OCI-LY7 (cell line): Measurements from ENCODE around the gene OR1F1. TPM values are rescaled to one million over a fixed set of nuclear protein-coding genes. Genes with fewer than 3 reads are reported as not detected.

Experiments
- BruUV-seq: library from RNA; stranded (reverse); fragments of 400-500 nt; replicated peaks from 2 replicates; lab custom pipeline; 2021; lab: Mats Ljungman, UMichigan
- CTCF ChIA-PET: fragments of 300-600 bp; sonication (Branson Sonifier 250); formaldehyde crosslinking; loops from one replicate; lab custom pipeline; 2022; ENCODE audit warnings: antibody characterized with exemption; ENCODE audit not compliant: unreplicated experiment; lab: Charles Lee
- POLR2A ChIA-PET: fragments of 300-600 bp; sonication (Branson Sonifier 250); formaldehyde crosslinking; loops from one replicate; lab custom pipeline; 2022; ENCODE audit warnings: antibody characterized with exemption; lab: Charles Lee
- DNase-seq: peaks from one replicate; pipeline ENCODE4 v3.0.0-alpha.2; 2015; ENCODE audit warnings: low spot score
- H2AFZ ChIP-seq: fragments of 200-600 bp; sonication (generic), shearing (Covaris generic); 2 replicates; pipeline ENCODE4 v1.6.1; 2014; ENCODE audit warnings: mild to moderate bottlenecking, antibody characterized with exemption, low read length, moderate library complexity
- H3K27ac ChIP-seq: fragments of 200-600 bp; sonication (generic); 2 replicates; pipeline ENCODE4 v1.5.1; 2014; ENCODE audit warnings: mixed run types, low read depth, mild to moderate bottlenecking, moderate library complexity, low read length, inconsistent platforms; ENCODE audit not compliant: poor library complexity, severe bottlenecking
- H3K36me3 ChIP-seq: fragments of 200-600 bp; sonication (generic); 2 replicates; pipeline ENCODE4 v1.6.1; 2014; ENCODE audit warnings: mild to moderate bottlenecking, antibody characterized with exemption, low read length, moderate library complexity, mixed read lengths; ENCODE audit not compliant: insufficient read depth
- H3K4me1 ChIP-seq: fragments of 200-600 bp; sonication (generic); 2 replicates; pipeline ENCODE4 v1.5.1; 2014; ENCODE audit warnings: mild to moderate bottlenecking, low read length; ENCODE audit not compliant: insufficient read depth, poor library complexity, severe bottlenecking
- H3K4me2 ChIP-seq: fragments of 200-600 bp; sonication (generic); 2 replicates; pipeline ENCODE4 v1.6.1; 2014; ENCODE audit warnings: mild to moderate bottlenecking, low read length
- H3K4me3 ChIP-seq: fragments of 200-600 bp; sonication (generic); 2 replicates; pipeline ENCODE4 v1.5.1; 2014; ENCODE audit warnings: mild to moderate bottlenecking, low read depth, low read length; ENCODE audit not compliant: poor library complexity, severe bottlenecking
- H3K79me2 ChIP-seq: fragments of 200-600 bp; sonication (generic); 2 replicates; pipeline ENCODE4 v1.6.1; 2016; ENCODE audit warnings: low read depth, mild to moderate bottlenecking, low read length, moderate library complexity, mixed read lengths; ENCODE audit not compliant: insufficient read depth
- H3K9me2 ChIP-seq: fragments of 200-600 bp; sonication (generic); 2 replicates; pipeline ENCODE4 v1.6.1; 2016; ENCODE audit warnings: mild to moderate bottlenecking, low read length, mixed read lengths; ENCODE audit not compliant: insufficient read depth
- H3K9me3 ChIP-seq: fragments of 200-600 bp; sonication (generic); 2 replicates; pipeline ENCODE4 v1.6.1; 2014; ENCODE audit warnings: mild to moderate bottlenecking, mixed run types, low read length, mixed read lengths
- H4K20me1 ChIP-seq: fragments of 200-600 bp; sonication (generic); 2 replicates; pipeline ENCODE4 v1.6.1; 2014; ENCODE audit warnings: mild to moderate bottlenecking, antibody characterized with exemption, low read length, moderate library complexity, mixed read lengths; ENCODE audit not compliant: insufficient read depth
- CTCF ChIP-seq: fragments of 200-600 bp; sonication (generic); conservative IDR thresholded peaks from 2 replicates; pipeline ENCODE4 v1.5.1; 2014; ENCODE audit warnings: mild to moderate bottlenecking, antibody characterized with exemption, low read length, moderate library complexity, mixed read lengths
- EZH2phosphoT487 ChIP-seq: fragments of 200-600 bp; sonication (generic); IDR thresholded peaks from 2 replicates; pipeline ENCODE4 v1.6.1; 2018; ENCODE audit warnings: low read depth, borderline replicate concordance, mild to moderate bottlenecking, mixed run types, antibody characterized with exemption, low read length, moderate library complexity, mixed read lengths
- intact Hi-C: fragments of 100-400 bp; cut with micrococcal nuclease; formaldehyde crosslinking; loops from one replicate; pipeline ENCODE4 v1.10.0; 2022; ENCODE audit not compliant: unreplicated experiment
- total RNA-seq, 2 experiments: library from RNA; depleted of rRNA in 1 of 2; stranded (reverse); fragments of >200 nt in 1 of 2; shearing (Covaris generic) in 1 of 2; gene quantifications; 2 replicates each; pipeline ENCODE4 v1.2.3, GENCODE V29; 2014 to 2022

OR1F1 gene
- total RNA-seq, 2 experiments from 2014 or later: not detected

GRCh38 chr16:3174618-3175148 lies 13.3 kb upstream of the OR1F1 start:
- H3K9me2 ChIP-seq: no peaks in the 10 kb centered on the region
- ChIA-PET POLR2A (interaction anchor here (0.9 kb wide), 1 partner anchor 109 kb away, joined by 3 read pairs; no protein-coding TSS in a partner anchor), CTCF (no interaction called here)
- no peaks in the 10 kb centered on the region for H3K9me3 ChIP-seq
- H3K36me3 ChIP-seq: no peaks in the 10 kb centered on the region
- no peaks in the 10 kb centered on the region for H3K79me2 ChIP-seq
- no peak overlapping the region for H3K4me3 ChIP-seq
- intact Hi-C loops: no loop called here
- H2AFZ ChIP-seq: peak overlapping the region; percentile 89; the same call in 1 of the 2 replicates
- H3K27ac ChIP-seq: no peak overlapping the region
- no peaks in the 10 kb centered on the region for H4K20me1 ChIP-seq
- no TSS peak for BruUV-seq
- DNase-seq: no peak
- peak overlapping the region; percentile 72 for H3K4me2 ChIP-seq
- TF ChIP-seq CTCF (no peak; the same call in 1 of the 2 replicates), EZH2phosphoT487 (no peak)
- H3K4me1 ChIP-seq: peaks cover 13% of the 10 kb centered on the region

- H3K4me1 ChIP-seq: peaks cover 13% of the 10 kb centered on the region
- H4K20me1 ChIP-seq: no peaks in the 10 kb centered on the region
- no peaks in the 10 kb centered on the region for H3K79me2 ChIP-seq
- no peak overlapping the region for H3K4me3 ChIP-seq
- no peak for DNase-seq
- no peak overlapping the region for H2AFZ ChIP-seq
- no peak for TF ChIP-seq CTCF
- no peak for TF ChIP-seq EZH2phosphoT487
- H3K27ac ChIP-seq: no peak overlapping the region
- POLR2A ChIA-PET: no interaction called here
- intact Hi-C loops: no loop called here
- H3K4me2 ChIP-seq: no peak overlapping the region
- no peaks in the 10 kb centered on the region for H3K36me3 ChIP-seq
- no peaks in the 10 kb centered on the region for H3K9me2 ChIP-seq
- CTCF ChIA-PET: no interaction called here
- H3K9me3 ChIP-seq: no peaks in the 10 kb centered on the region
- BruUV-seq: no TSS peak
These were observed 12.6 kb upstream of the OR1F1 start for GRCh38 chr16:3175157-3176093.
